ENCODE results near the gene NDUFV2. TPM values are rescaled to one million over a fixed set of nuclear protein-coding genes. Genes with fewer than 3 reads are reported as not detected.
A peak's percentile ranks its signal among the peaks of the same experiment; 100 is the strongest.

NDUFV2 gene
- polyA plus RNA-seq (2013) = 152 and 159 TPM in 2 replicates

DNA sequence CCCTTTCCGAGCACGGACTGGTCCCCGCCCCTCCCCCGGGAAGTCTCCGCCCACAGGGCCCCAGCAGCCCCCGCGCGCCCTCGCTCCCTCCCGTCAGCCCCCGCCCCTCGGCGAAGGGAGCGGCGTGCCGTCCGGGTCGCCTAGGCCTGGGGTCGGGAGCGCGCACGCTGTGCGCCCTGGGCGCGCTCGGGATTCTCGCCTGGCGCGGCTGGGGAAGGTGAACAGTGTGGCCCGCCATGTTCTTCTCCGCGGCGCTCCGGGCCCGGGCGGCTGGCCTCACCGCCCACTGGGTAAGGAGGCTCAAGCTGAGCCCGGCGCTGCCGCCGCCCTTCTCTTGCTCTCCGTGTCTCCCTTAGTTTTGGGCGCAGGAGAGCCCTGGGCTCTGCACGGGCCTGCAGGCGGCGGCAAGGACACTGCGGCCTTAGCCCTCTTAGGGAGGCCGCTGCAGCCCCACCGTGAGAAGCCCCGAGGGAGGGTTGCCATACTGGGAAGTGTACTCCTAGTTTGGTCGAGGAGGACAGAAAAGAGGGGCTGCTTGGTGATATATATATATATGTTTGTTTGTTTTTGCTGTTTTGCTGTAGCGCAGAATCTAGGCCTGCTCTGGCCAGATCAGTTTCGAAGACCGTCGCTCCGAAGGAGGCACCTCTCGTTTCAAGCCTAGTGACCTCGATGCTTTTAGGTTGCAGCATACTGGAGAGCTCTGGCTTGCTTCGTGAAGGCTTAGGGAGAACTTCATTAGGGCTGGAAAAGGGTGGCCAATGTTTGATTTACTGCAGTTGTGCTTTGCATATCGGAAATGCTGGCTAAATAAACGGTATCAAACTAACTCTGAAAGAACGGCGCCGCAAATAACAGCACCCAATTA is at the start of gene NDUFV2:
TSS of gene NDUFV2 (plus strand) at position 192 of the 868 bp plus-strand sequence. CDS start at position 237, 45 bp downstream.
- Histone ChIP-seq H3K4me3 (ENCODE audit: low read depth, low read length) (peak within 1 kb of the TSS; percentile 80), H3K9me3 (ENCODE audit: insufficient read depth, low read depth, low read length) (no peaks in the 10 kb centered on the region), H2BK5ac (ENCODE audit: low read depth, low read length, poor library complexity) (peak within 1 kb of the TSS; percentile 86), H3K14ac (ENCODE audit: low read length) (peak within 1 kb of the TSS; percentile 67), H3K36me3 (ENCODE audit: control insufficient read depth in 1 of 2, insufficient read depth in 2 of 2, low read length in 2 of 2) (no peaks in the 10 kb centered on the region), H3K9ac (ENCODE audit: low read length) (peak within 1 kb of the TSS; percentile 90), H3K4ac (ENCODE audit: low read depth, low read length) (peak within 1 kb of the TSS; percentile 97), H3K4me2 (ENCODE audit: low read length) (peak within 1 kb of the TSS; percentile 90), H3K27ac (ENCODE audit: low read depth, low read length) (peak within 1 kb of the TSS; percentile 85), H2BK120ac (ENCODE audit: insufficient read depth, low read length, poor library complexity) (peak within 1 kb of the TSS; percentile 8), H3K79me1 (ENCODE audit: low read length) (peaks cover 5% of the 10 kb centered on the region), H2BK12ac (ENCODE audit: low read length) (no peak within 1 kb of the TSS), H3K4me1 (ENCODE audit: control insufficient read depth in 1 of 2, insufficient read depth in 2 of 2, low read length in 2 of 2) (peaks cover 2% of the 10 kb centered on the region in 2 experiments), H4K8ac (ENCODE audit: low read depth, low read length) (peak within 1 kb of the TSS; percentile 75), H3K18ac (ENCODE audit: low read length) (peak within 1 kb of the TSS; percentile 33), H2AK5ac (ENCODE audit: low read length) (peak within 1 kb of the TSS; percentile 1), H3K27me3 (ENCODE audit: insufficient read depth, low read length) (no peaks in the 10 kb centered on the region), H4K12ac (ENCODE audit: low read depth, low read length) (peak within 1 kb of the TSS; percentile 50), H3K79me2 (ENCODE audit: control insufficient read depth, insufficient read depth, low read length, poor library complexity) (peaks cover 11% of the 10 kb centered on the region), H2AFZ (ENCODE audit: insufficient read depth, low read length, poor library complexity) (peak within 1 kb of the TSS; percentile 93), H4K91ac (ENCODE audit: low read depth, low read length) (peak within 1 kb of the TSS; percentile 45), H3K23ac (ENCODE audit: low read length) (no peak within 1 kb of the TSS)
- WGBS (ENCODE audit: extremely low coverage, insufficient coverage, insufficient read length) = no CpG with 5 or more reads among the region's 64 CpGs
- peak; percentile 93 to 98 for DNase-seq

DNA sequence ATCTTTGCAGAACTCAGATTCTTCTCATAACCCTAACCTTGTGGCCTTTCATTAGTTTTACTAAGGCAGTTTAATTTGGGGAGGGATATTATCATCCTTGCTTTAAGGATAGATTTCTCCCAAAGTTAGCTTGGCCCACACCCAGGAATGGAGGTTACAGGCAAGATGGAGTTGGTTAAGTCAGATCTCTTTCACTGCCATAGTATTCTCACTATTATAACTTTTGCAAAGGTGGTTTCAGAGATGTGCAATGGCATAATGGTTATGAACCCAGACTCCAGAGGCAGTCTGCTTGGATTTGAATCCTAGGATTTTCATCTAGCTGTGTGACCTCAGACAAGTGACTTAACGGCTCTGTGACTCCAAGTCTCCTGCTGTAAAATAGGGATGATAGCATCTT is 48.7 kb upstream of the NDUFV2 start:
- Histone ChIP-seq H3K27ac (ENCODE audit: low read depth, low read length) (no peak overlapping the region), H2BK12ac (ENCODE audit: low read length) (no peak overlapping the region), H3K79me2 (ENCODE audit: control insufficient read depth, insufficient read depth, low read length, poor library complexity) (no peaks in the 10 kb centered on the region), H3K9ac (ENCODE audit: low read length) (no peak overlapping the region), H3K36me3 (ENCODE audit: control insufficient read depth in 1 of 2, insufficient read depth in 2 of 2, low read length in 2 of 2) (no peaks in the 10 kb centered on the region), H2AK5ac (ENCODE audit: low read length) (no peak overlapping the region), H4K12ac (ENCODE audit: low read depth, low read length) (no peak overlapping the region), H2BK120ac (ENCODE audit: insufficient read depth, low read length, poor library complexity) (no peak overlapping the region), H3K14ac (ENCODE audit: low read length) (no peak overlapping the region), H3K4ac (ENCODE audit: low read depth, low read length) (no peak overlapping the region), H3K23ac (ENCODE audit: low read length) (no peak overlapping the region), H3K4me1 (ENCODE audit: control insufficient read depth in 1 of 2, insufficient read depth in 2 of 2, low read length in 2 of 2) (no peaks in the 10 kb centered on the region), H3K79me1 (ENCODE audit: low read length) (no peaks in the 10 kb centered on the region), H4K91ac (ENCODE audit: low read depth, low read length) (no peak overlapping the region), H3K9me3 (ENCODE audit: insufficient read depth, low read depth, low read length) (peaks cover 5% of the 10 kb centered on the region), H4K8ac (ENCODE audit: low read depth, low read length) (no peak overlapping the region), H2BK5ac (ENCODE audit: low read depth, low read length, poor library complexity) (no peak overlapping the region), H3K27me3 (ENCODE audit: insufficient read depth, low read length) (no peaks in the 10 kb centered on the region), H2AFZ (ENCODE audit: insufficient read depth, low read length, poor library complexity) (no peak overlapping the region), H3K4me3 (ENCODE audit: low read depth, low read length) (no peak overlapping the region), H3K18ac (ENCODE audit: low read length) (no peak overlapping the region), H3K4me2 (ENCODE audit: low read length) (no peak overlapping the region)
- no peak for DNase-seq
- WGBS (ENCODE audit: extremely low coverage, insufficient coverage, insufficient read length) = no CpG with 5 or more reads among the region's 1 CpG

DNA sequence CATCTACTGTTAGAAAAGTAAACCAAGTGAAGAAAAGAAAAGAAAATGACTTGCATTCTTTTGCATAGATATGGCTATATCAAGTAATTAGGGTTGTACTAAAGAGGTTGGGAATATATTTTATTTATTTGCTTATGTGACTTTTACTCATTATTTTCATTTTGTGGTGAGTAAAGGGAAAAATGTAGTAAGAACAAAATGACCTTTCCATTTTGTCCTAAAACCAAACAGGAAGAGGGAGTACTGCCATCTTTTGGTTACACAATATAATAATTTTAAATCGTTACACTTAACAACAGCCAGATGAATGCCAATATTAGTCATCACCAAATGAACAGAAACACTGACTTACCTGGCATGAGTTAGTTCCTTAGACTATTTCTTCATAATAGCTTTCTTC is 47.3 kb upstream of the NDUFV2 start:
- H3K14ac ChIP-seq (ENCODE audit: low read length) = no peak overlapping the region
- no peak overlapping the region for H4K91ac ChIP-seq (ENCODE audit: low read depth, low read length)
- no peak overlapping the region for H3K23ac ChIP-seq (ENCODE audit: low read length)
- H3K4ac ChIP-seq (ENCODE audit: low read depth, low read length) = no peak overlapping the region
- DNase-seq = peak in 1 of 2 donors; percentile 49
- no peaks in the 10 kb centered on the region for H3K4me1 ChIP-seq (ENCODE audit: control insufficient read depth in 1 of 2, insufficient read depth in 2 of 2, low read length in 2 of 2)
- no peak overlapping the region for H3K9ac ChIP-seq (ENCODE audit: low read length)
- H2AFZ ChIP-seq (ENCODE audit: insufficient read depth, low read length, poor library complexity) = no peak overlapping the region
- H3K4me3 ChIP-seq (ENCODE audit: low read depth, low read length) = no peak overlapping the region
- H3K9me3 ChIP-seq (ENCODE audit: insufficient read depth, low read depth, low read length) = peaks cover 5% of the 10 kb centered on the region
- no peak overlapping the region for H2BK5ac ChIP-seq (ENCODE audit: low read depth, low read length, poor library complexity)
- WGBS (ENCODE audit: extremely low coverage, insufficient coverage, insufficient read length) = no CpG with 5 or more reads among the region's 1 CpG
- no peak overlapping the region for H3K27ac ChIP-seq (ENCODE audit: low read depth, low read length)
- H2BK120ac ChIP-seq (ENCODE audit: insufficient read depth, low read length, poor library complexity) = no peak overlapping the region
- no peaks in the 10 kb centered on the region for H3K79me2 ChIP-seq (ENCODE audit: control insufficient read depth, insufficient read depth, low read length, poor library complexity)
- no peak overlapping the region for H3K18ac ChIP-seq (ENCODE audit: low read length)
- no peak overlapping the region for H2BK12ac ChIP-seq (ENCODE audit: low read length)
- H3K36me3 ChIP-seq (ENCODE audit: control insufficient read depth in 1 of 2, insufficient read depth in 2 of 2, low read length in 2 of 2) = no peaks in the 10 kb centered on the region
- H2AK5ac ChIP-seq (ENCODE audit: low read length) = no peak overlapping the region
- no peak overlapping the region for H4K8ac ChIP-seq (ENCODE audit: low read depth, low read length)
- H3K27me3 ChIP-seq (ENCODE audit: insufficient read depth, low read length) = no peaks in the 10 kb centered on the region
- H4K12ac ChIP-seq (ENCODE audit: low read depth, low read length) = no peak overlapping the region
- H3K4me2 ChIP-seq (ENCODE audit: low read length) = no peak overlapping the region
- H3K79me1 ChIP-seq (ENCODE audit: low read length) = no peaks in the 10 kb centered on the region

DNA sequence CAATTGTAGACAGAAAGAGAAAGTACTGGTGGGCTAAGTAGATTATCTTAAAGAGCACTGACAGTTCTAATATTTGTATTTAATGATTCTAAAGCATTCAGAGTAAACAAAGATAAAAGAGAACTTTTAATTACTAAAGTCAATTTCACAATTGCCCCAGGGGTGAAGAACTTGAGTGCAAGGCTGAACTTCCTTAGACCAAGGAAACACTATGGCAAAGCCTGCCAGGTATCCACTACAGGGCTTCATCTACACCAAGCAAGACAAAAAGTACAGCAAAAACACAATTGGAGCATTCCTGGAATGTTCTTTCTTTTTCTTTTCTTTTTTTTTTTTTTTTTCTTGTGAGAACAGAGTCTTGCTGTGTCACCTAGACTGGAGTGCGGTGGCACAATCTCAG is 46.9 kb upstream of the NDUFV2 start:
- Histone ChIP-seq H3K9ac (ENCODE audit: low read length) (no peak overlapping the region), H2AK5ac (ENCODE audit: low read length) (no peak overlapping the region), H3K18ac (ENCODE audit: low read length) (no peak overlapping the region), H3K36me3 (ENCODE audit: control insufficient read depth in 1 of 2, insufficient read depth in 2 of 2, low read length in 2 of 2) (no peaks in the 10 kb centered on the region), H2BK12ac (ENCODE audit: low read length) (no peak overlapping the region), H3K23ac (ENCODE audit: low read length) (no peak overlapping the region), H3K27me3 (ENCODE audit: insufficient read depth, low read length) (no peaks in the 10 kb centered on the region), H2AFZ (ENCODE audit: insufficient read depth, low read length, poor library complexity) (no peak overlapping the region), H3K79me1 (ENCODE audit: low read length) (no peaks in the 10 kb centered on the region), H3K4me1 (ENCODE audit: control insufficient read depth in 1 of 2, insufficient read depth in 2 of 2, low read length in 2 of 2) (no peaks in the 10 kb centered on the region), H3K79me2 (ENCODE audit: control insufficient read depth, insufficient read depth, low read length, poor library complexity) (no peaks in the 10 kb centered on the region), H4K12ac (ENCODE audit: low read depth, low read length) (no peak overlapping the region), H3K4me3 (ENCODE audit: low read depth, low read length) (no peak overlapping the region), H3K4me2 (ENCODE audit: low read length) (no peak overlapping the region), H3K27ac (ENCODE audit: low read depth, low read length) (no peak overlapping the region), H2BK5ac (ENCODE audit: low read depth, low read length, poor library complexity) (no peak overlapping the region), H3K9me3 (ENCODE audit: insufficient read depth, low read depth, low read length) (peaks cover 5% of the 10 kb centered on the region), H4K91ac (ENCODE audit: low read depth, low read length) (no peak overlapping the region), H2BK120ac (ENCODE audit: insufficient read depth, low read length, poor library complexity) (no peak overlapping the region), H3K14ac (ENCODE audit: low read length) (no peak overlapping the region), H3K4ac (ENCODE audit: low read depth, low read length) (no peak overlapping the region), H4K8ac (ENCODE audit: low read depth, low read length) (no peak overlapping the region)
- no CpG with 5 or more reads among the region's 1 CpG for WGBS (ENCODE audit: extremely low coverage, insufficient coverage, insufficient read length)
- DNase-seq = peak; percentile 14 to 41
